Vagina (tissue), 2 donors: ENCODE measurements around the gene WWTR1.

Experiments used
- CTCF ChIP-seq, 3 experiments: fragments of 450-650 bp in 2 of 3; fragments of 200-600 bp in 1 of 3; sonication (generic) in 1 of 3; IDR thresholded peaks; one replicate each; pipeline ENCODE4 v1.5.1; 2017 to 2019; ENCODE audit warnings: antibody characterized with exemption in 3 of 3, mild to moderate bottlenecking in 2 of 3, moderate library complexity in 2 of 3
- POLR2A ChIP-seq, 2 donors: fragments of 450-650 bp; IDR thresholded peaks; one replicate each; pipeline ENCODE4 v1.6.1; 2017; ENCODE audit warnings: antibody characterized with exemption in 2 of 2, mild to moderate bottlenecking in 2 of 2, moderate library complexity in 2 of 2

DNA sequence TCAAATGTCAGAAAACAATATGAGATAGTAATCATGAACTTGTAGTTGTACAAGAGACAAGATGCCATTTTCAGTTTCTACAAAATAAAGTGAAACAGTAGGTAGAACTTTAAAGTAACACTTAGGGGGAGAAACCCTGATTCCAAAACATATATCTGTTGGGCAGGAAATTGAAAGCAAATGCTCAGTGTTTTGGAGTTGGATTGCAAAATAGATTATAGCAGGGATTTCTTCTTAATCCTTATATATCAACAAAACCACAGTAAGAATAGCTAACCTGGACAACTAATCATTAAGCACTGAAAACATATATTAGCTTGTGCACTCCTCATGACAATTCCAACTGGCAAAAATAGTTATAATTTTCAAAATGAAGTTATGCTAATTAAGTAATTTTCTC, 47.6 kb upstream of the WWTR1 start:
- no peak for TF ChIP-seq CTCF (IDR thresholded peaks at IDR 0.05)
- no peak for TF ChIP-seq POLR2A (IDR thresholded peaks at IDR 0.05)
